IPS DF 4.7 (cell line): ENCODE results near the gene BPIFB2.

Experiments used
- DNase-seq: peaks from one replicate; pipeline ENCODE4 v3.0.0-alpha.2; 2013; ENCODE audit warnings: low spot score; ENCODE audit errors: extremely low read depth

The BPIFB2 gene

GRCh38 chr20:33005908-33006775, 1.4 kb upstream of the BPIFB2 start:
- DNase-seq: no peak

- no peak for DNase-seq
Measured at GRCh38 chr20:33006776-33007375, 628 bp upstream of the BPIFB2 start.

- DNase-seq: no peak
Measured at GRCh38 chr20:33008336-33009213, 1.1 kb downstream of the BPIFB2 start.

- no peak for DNase-seq
Measured at GRCh38 chr20:33009214-33010132, 2.0 kb downstream of the BPIFB2 start.

- no peak for DNase-seq
Measured at GRCh38 chr20:33010133-33010504, 2.6 kb downstream of the BPIFB2 start.

GRCh38 chr20:33010674-33011449, 3.4 kb downstream of the BPIFB2 start:
- DNase-seq: no peak

GRCh38 chr20:33012327-33013189, 5.1 kb downstream of the BPIFB2 start:
- DNase-seq: no peak

- DNase-seq: no peak
Measured at GRCh38 chr20:33013701-33014326, 6.3 kb downstream of the BPIFB2 start.

- no peak for DNase-seq
Measured at GRCh38 chr20:33014336-33015113, 7.0 kb downstream of the BPIFB2 start.

- no peak for DNase-seq
Measured at GRCh38 chr20:33015114-33015484, 7.6 kb downstream of the BPIFB2 start.

- no peak for DNase-seq
Measured at GRCh38 chr20:33015700-33016580, 8.4 kb downstream of the BPIFB2 start.

- DNase-seq: no peak
Measured at GRCh38 chr20:33016581-33017109, 9.1 kb downstream of the BPIFB2 start.

GRCh38 chr20:33017542-33017941, 10.0 kb downstream of the BPIFB2 start:
- no peak for DNase-seq

GRCh38 chr20:33018169-33018931, 10.8 kb downstream of the BPIFB2 start:
- DNase-seq: no peak

GRCh38 chr20:33019465-33020277, 12.2 kb downstream of the BPIFB2 start:
- no peak for DNase-seq
